Measurements from ENCODE around the gene GALNT15.

GRCh38 chr3:16257309-16257708 is 82.8 kb downstream of the GALNT15 start:
- TF ChIP-seq CTCF (IDR thresholded peaks at IDR 0.05) (no peak), POLR2A (IDR thresholded peaks at IDR 0.05) (no peak)
